GM12875 (cell line): ENCODE measurements around the gene AFAP1.

Experiments used
- H3K4me3 ChIP-seq: one replicate; pipeline ENCODE4 v1.5.1; 2011; ENCODE audit warnings: low read depth, low read length, control low read depth
- CTCF ChIP-seq: IDR thresholded peaks from 2 replicates; pipeline ENCODE4 v1.5.1; 2011; ENCODE audit warnings: low read depth, mild to moderate bottlenecking, control low read depth, inconsistent platforms, low read length, moderate library complexity, borderline replicate concordance; ENCODE audit not compliant: insufficient read depth

The AFAP1 gene

GRCh38 chr4:7820031-7820818, 119.4 kb downstream of the AFAP1 start:
- H3K4me3 ChIP-seq = no peak overlapping the region
- no peak for TF ChIP-seq CTCF

DNA sequence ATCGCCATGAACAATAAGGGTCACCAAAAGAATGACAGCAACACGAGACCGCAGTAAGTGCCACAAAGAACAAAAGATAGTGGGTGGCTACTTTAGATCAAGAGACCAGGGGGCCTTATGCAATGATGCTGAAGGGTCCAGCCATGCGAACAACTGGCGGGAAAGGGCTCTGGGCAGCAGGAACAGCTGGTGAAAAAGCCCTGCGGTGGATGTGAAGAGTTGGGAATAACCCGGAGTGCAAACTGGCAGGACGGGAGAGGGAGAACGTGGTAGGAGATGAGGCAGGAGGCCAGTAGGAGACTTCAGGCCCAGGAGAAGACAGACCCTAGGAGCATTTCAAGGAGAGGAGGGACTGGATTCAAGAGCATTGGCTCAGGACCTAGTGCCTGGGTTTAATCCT, 120.2 kb downstream of the AFAP1 start:
- no peak for TF ChIP-seq CTCF
- H3K4me3 ChIP-seq = no peak overlapping the region

DNA sequence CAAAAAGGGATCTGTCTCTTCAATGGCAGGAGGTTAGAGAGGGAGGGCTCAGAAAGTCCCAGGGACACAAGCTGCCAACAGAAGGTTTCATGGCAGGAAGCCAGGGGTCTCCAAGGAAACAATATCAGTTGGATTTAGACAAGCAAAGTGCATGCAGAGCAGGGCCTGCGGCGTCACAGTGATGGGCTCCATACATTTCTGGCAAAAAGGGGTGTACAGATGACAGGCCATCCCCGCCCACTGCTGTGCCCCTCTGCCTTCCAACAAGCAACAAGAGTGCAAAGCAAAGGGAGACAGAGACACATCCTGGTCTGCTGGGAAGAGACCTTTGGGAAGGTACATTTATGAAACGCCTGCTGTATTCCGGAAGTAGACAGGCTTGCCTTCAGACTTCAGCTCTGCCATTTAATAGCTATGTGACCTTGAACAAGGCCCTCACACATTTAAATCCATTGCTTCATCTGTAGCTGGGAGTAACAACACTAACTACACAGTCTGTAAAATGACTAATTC, 121.2 kb downstream of the AFAP1 start:
- no peak overlapping the region for H3K4me3 ChIP-seq
- no peak for TF ChIP-seq CTCF

DNA sequence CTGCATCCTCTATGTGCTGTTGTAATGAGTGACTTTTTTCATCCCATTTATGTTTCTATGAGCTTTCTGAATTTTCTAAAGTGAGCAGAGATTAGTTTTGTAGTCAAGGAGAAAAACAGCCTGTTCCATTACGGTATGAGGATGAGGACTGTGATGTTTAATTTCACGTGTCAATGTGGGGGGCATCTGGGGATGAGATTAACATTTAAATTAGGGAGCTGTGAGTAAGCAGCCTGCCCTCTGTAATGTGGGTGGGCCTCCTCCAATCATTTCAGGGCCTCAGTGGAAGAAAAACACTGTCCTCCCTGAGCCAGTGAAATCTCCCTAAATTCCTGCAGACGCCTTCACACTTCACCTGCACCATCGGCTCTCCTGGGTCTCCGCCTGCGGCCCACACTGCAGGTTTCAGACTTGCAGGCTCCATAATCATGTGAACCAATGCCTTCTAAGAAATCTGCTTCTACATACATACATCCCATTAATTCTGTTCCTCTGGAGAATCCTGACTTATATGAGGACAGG, 121.7 kb downstream of the AFAP1 start:
- H3K4me3 ChIP-seq = no peak overlapping the region
- TF ChIP-seq CTCF = no peak

DNA sequence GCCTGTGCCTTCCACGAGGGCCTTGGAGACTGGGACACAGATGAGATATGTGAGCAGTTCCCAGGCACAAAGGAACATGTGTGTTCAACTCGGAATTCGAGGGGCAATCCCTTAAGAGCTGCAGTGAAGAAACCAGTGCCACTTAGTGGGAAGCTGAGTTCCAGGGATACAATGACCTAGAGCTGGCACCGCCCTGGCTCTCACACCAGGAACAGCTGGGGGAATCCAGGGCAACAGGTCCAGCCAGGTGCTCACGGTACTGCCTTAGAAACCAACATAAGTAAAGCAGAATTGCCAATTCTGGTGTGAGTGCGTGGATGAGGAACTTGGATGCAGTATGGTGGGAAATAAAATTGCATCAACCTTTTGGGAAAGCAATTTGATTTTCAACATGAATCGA, 122.9 kb downstream of the AFAP1 start:
- TF ChIP-seq CTCF = no peak
- H3K4me3 ChIP-seq = no peak overlapping the region

- no peak overlapping the region for H3K4me3 ChIP-seq
- no peak for TF ChIP-seq CTCF
These were observed 123.7 kb downstream of the AFAP1 start for GRCh38 chr4:7815981-7816380.

DNA sequence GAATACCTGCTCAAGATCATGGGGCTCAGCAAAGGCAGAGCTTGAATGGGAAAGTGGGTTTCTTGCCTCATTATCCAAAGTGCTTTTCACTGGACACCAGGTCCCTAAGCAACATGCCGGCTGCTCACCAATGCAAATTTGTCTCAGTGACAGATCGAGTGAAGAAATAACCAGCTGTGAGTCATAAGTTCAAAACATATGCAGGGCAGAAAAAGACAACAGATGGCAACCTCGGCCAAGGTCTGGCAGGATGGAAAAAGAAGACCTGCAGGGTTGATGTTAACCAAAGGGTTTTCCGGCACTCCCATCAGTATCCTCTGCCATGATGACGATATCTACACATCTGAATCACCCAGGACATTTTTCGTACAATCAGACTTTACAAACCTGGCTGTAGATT, 124.1 kb downstream of the AFAP1 start:
- TF ChIP-seq CTCF = no peak
- H3K4me3 ChIP-seq = no peak overlapping the region
